Esophagus squamous epithelium (tissue), 4 donors: ENCODE results near the gene CTNNA3.

Experiments used
- CTCF ChIP-seq, 6 experiments: fragments of 450-650 bp in 4 of 6; fragments of 200-600 bp in 2 of 6; sonication (generic) in 2 of 6; IDR thresholded peaks; one replicate each; pipeline ENCODE4 v1.5.1; 2016 to 2019; ENCODE audit warnings: antibody characterized with exemption in 6 of 6, mild to moderate bottlenecking in 4 of 6, moderate library complexity in 4 of 6
- POLR2A ChIP-seq, 4 donors: fragments of 450-650 bp; IDR thresholded peaks; one replicate each; pipeline ENCODE4 v1.6.1; 2017; ENCODE audit warnings: antibody characterized with exemption in 4 of 4, mild to moderate bottlenecking in 4 of 4, moderate library complexity in 3 of 4

DNA sequence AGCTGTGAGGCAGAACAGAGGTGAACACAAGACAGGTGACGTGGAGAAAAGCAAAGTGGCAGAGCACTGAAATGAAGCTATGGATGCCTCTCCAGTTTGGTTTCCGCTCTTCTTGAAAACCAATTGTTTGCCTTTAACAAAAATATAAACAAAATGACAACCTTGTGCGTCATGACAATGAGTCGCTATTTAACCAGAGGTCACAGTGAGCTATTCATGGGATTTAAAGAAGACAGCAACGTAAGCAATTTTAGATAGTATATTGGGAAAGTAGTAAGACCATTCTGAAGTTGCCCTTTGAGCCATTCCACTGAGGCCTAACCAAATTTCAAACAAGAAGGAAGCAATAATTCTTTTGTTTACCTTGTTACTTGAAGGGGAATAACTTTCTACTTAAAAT is 785.3 kb downstream of the CTNNA3 start:
- TF ChIP-seq CTCF (IDR thresholded peaks at IDR 0.05) (no peak), POLR2A (IDR thresholded peaks at IDR 0.05) (no peak)
